ENCODE results near the gene EPHA8.

The EPHA8 gene

DNA sequence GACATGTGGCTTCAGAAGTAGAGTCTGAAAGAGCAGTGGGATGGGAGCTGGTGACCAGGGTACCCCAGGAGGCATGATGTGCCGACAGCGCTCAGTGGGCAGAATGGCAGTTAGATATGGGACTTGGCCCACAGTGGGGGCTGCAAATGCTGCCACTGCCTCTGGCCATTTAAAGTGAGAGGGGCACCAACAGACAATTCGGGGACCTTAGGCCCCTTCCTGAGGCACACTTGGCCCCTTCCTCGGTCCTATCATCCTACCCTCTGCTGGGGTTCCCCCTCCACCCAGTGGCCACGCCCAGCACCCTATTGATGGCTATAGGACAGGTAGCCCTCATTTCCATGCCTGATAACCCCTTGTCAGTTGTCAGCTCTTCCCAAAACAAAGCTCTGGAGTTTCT, 36.6 kb upstream of the EPHA8 start:
- WGBS, result 93% methylated on average over 5 of the region's 5 CpGs
- Histone ChIP-seq H3K27me3 (ENCODE audit: insufficient read depth, low read length) (no peaks in the 10 kb centered on the region), H3K4me3 (ENCODE audit: low read length) (no peak overlapping the region), H3K27ac (ENCODE audit: low read depth, low read length) (no peak overlapping the region), H3K36me3 (ENCODE audit: insufficient read depth, low read length) (peaks cover 34% of the 10 kb centered on the region), H3K4me1 (ENCODE audit: insufficient read depth, low read length) (no peaks in the 10 kb centered on the region), H3K9ac (ENCODE audit: low read depth, low read length) (no peak overlapping the region), H3K9me3 (ENCODE audit: insufficient read depth, low read depth, low read length) (no peaks in the 10 kb centered on the region)

DNA sequence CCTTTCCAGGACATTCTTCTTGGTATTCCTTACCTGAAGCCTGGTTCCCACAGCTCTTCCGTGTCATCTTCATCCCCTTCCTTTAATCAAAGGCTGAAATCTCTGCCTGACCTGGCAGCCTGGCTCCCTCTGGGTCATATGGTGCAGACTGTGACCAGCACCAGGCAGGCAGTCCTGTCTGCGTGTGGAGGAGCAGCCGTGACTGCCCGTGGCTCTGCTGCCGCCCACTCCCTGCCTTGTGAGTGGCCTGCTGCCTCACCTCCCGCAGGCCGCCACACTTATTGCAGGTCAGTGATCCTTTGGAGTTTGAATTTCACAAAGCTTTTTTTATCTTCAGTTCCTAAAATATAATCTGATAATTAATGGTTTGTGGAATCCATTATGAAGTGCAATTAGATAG, 36.2 kb upstream of the EPHA8 start:
- WGBS, result 89% methylated on average over 7 of the region's 7 CpGs
- H3K27ac ChIP-seq (ENCODE audit: low read depth, low read length), result no peak overlapping the region
- H3K9ac ChIP-seq (ENCODE audit: low read depth, low read length), result no peak overlapping the region
- peaks cover 30% of the 10 kb centered on the region for H3K36me3 ChIP-seq (ENCODE audit: insufficient read depth, low read length)
- H3K4me1 ChIP-seq (ENCODE audit: insufficient read depth, low read length), result no peaks in the 10 kb centered on the region
- H3K9me3 ChIP-seq (ENCODE audit: insufficient read depth, low read depth, low read length), result no peaks in the 10 kb centered on the region
- H3K4me3 ChIP-seq (ENCODE audit: low read length), result no peak overlapping the region
- H3K27me3 ChIP-seq (ENCODE audit: insufficient read depth, low read length), result no peaks in the 10 kb centered on the region

DNA sequence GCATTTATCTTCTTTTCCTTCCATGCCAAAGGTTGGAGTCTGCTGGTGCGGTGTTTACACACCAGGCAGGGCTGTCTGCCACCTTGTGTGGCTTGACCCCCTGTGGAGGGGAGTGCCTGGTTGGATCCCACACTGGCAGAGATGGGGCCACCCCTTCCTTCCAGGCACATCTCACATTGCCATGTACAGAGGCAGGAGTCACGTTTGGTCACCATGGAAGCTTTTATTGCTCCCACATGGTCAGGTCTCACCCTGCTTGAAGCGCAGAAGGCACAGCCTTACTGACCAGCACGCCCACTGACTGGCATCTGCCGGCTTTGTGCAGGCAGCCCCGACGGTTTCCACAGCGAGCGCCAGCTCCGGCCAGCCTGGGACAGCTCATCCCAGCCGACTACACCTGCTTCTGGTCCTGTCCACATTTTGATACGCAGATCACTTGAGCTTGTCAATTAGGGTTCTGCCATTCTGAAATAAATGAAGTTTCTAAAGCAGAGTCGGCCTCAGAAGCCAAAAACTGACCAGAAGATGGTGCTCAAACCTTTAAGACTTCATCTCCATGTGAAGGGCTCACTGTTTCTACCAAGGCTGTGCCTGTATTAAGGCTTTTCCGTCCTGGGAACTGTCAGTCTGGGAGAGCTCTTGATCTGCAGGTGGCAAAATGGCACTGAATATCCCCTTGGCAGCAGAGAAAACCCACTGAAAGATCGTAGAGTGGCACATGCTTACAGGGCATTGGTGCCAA, 35.6 kb upstream of the EPHA8 start:
- Histone ChIP-seq H3K9me3 (ENCODE audit: insufficient read depth, low read depth, low read length) (no peaks in the 10 kb centered on the region), H3K36me3 (ENCODE audit: insufficient read depth, low read length) (peaks cover 25% of the 10 kb centered on the region), H3K4me3 (ENCODE audit: low read length) (no peak overlapping the region), H3K27me3 (ENCODE audit: insufficient read depth, low read length) (no peaks in the 10 kb centered on the region), H3K27ac (ENCODE audit: low read depth, low read length) (no peak overlapping the region), H3K4me1 (ENCODE audit: insufficient read depth, low read length) (no peaks in the 10 kb centered on the region), H3K9ac (ENCODE audit: low read depth, low read length) (no peak overlapping the region)
- WGBS, result 91% methylated on average over 15 of the region's 15 CpGs

GRCh38 chr1:22528451-22528850, 34.8 kb upstream of the EPHA8 start:
- Histone ChIP-seq H3K9ac (ENCODE audit: low read depth, low read length) (no peak overlapping the region), H3K27me3 (ENCODE audit: insufficient read depth, low read length) (no peaks in the 10 kb centered on the region), H3K4me1 (ENCODE audit: insufficient read depth, low read length) (no peaks in the 10 kb centered on the region), H3K27ac (ENCODE audit: low read depth, low read length) (no peak overlapping the region), H3K36me3 (ENCODE audit: insufficient read depth, low read length) (peaks cover 22% of the 10 kb centered on the region), H3K9me3 (ENCODE audit: insufficient read depth, low read depth, low read length) (no peaks in the 10 kb centered on the region), H3K4me3 (ENCODE audit: low read length) (no peak overlapping the region)
- 94% methylated on average over 7 of the region's 7 CpGs for WGBS

- whole genome bisulfite sequencing, result 91% methylated on average over 12 of the region's 12 CpGs
- Histone ChIP-seq H3K27me3 (ENCODE audit: insufficient read depth, low read length) (no peaks in the 10 kb centered on the region), H3K9me3 (ENCODE audit: insufficient read depth, low read depth, low read length) (no peaks in the 10 kb centered on the region), H3K9ac (ENCODE audit: low read depth, low read length) (no peak overlapping the region), H3K4me3 (ENCODE audit: low read length) (no peak overlapping the region), H3K4me1 (ENCODE audit: insufficient read depth, low read length) (no peaks in the 10 kb centered on the region), H3K27ac (ENCODE audit: low read depth, low read length) (no peak overlapping the region), H3K36me3 (ENCODE audit: insufficient read depth, low read length) (peaks cover 7% of the 10 kb centered on the region)
These were observed 33.2 kb upstream of the EPHA8 start for GRCh38 chr1:22529901-22530621.

DNA sequence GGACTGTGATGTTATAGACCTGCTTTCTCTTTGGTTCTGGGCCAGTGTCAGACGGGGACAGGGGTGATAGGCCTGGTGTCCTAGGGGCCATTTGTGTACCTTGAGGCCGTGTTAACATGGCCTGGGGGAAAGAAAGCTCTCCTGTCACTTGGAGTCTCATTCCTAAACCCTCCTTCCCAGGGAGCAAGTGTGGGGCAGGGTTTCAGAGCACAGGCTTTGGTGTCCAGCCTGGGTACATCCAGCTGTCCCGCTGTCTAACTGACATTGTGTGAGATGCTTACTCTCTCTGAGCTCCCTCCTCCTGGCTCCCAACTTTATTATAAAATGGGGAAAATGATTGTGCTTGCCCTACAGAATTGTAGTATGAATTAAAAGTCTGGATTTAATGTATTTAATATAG, 32.6 kb upstream of the EPHA8 start:
- no peak overlapping the region for H3K27ac ChIP-seq (ENCODE audit: low read depth, low read length)

GRCh38 chr1:22531251-22531650, 32.0 kb upstream of the EPHA8 start:
- H3K27ac ChIP-seq (ENCODE audit: low read depth, low read length), result no peak overlapping the region
- no peak overlapping the region for H3K9ac ChIP-seq (ENCODE audit: low read depth, low read length)
- H3K36me3 ChIP-seq (ENCODE audit: insufficient read depth, low read length), result peaks cover 4% of the 10 kb centered on the region
- WGBS, result 88% methylated on average over 6 of the region's 6 CpGs
- no peaks in the 10 kb centered on the region for H3K9me3 ChIP-seq (ENCODE audit: insufficient read depth, low read depth, low read length)
- H3K4me1 ChIP-seq (ENCODE audit: insufficient read depth, low read length), result no peaks in the 10 kb centered on the region
- no peak overlapping the region for H3K4me3 ChIP-seq (ENCODE audit: low read length)
- H3K27me3 ChIP-seq (ENCODE audit: insufficient read depth, low read length), result no peaks in the 10 kb centered on the region

More for the DNA sequence above, 32.6 kb upstream of the EPHA8 start:
- H3K27me3 ChIP-seq (ENCODE audit: insufficient read depth, low read length), result no peaks in the 10 kb centered on the region
- WGBS, result 92% methylated on average over 3 of the region's 3 CpGs
- no peak overlapping the region for H3K4me3 ChIP-seq (ENCODE audit: low read length)
- no peaks in the 10 kb centered on the region for H3K4me1 ChIP-seq (ENCODE audit: insufficient read depth, low read length)
- no peak overlapping the region for H3K9ac ChIP-seq (ENCODE audit: low read depth, low read length)
- peaks cover 6% of the 10 kb centered on the region for H3K36me3 ChIP-seq (ENCODE audit: insufficient read depth, low read length)
- no peaks in the 10 kb centered on the region for H3K9me3 ChIP-seq (ENCODE audit: insufficient read depth, low read depth, low read length)

DNA sequence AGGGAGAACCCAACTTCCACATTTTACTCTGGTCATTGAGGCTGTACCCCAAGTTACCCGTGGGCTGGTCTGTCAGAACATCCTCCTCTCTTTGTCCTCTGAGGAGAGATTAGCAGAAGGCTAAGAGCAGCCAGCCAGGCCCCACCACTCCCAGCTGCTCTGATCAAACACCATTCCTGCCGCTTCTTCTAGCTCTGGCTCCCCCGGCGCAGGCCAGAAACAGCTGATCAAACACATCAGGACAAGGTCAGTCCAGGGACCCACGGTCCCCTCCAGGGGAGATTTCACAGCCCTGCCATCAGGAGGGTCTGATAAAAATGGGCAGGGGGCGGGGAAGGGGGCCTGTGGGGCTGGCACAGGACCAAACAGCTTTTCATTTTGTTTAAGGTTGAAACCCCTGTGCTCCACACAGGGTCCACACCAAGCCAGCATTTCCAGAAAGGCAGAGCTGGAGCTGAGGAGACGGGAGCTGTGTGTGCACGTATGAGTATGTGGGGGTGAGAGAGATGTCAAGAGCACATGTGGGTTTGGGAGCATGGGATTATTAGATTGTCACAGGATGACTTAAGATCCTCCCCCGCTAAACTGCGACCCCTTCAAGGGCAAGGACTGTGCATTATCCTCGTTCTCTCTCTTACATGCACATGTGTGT, 29.9 kb upstream of the EPHA8 start:
- no peaks in the 10 kb centered on the region for H3K27me3 ChIP-seq (ENCODE audit: insufficient read depth, low read length)
- H3K4me3 ChIP-seq (ENCODE audit: low read length), result no peak overlapping the region
- H3K9ac ChIP-seq (ENCODE audit: low read depth, low read length), result no peak overlapping the region
- no peak overlapping the region for H3K27ac ChIP-seq (ENCODE audit: low read depth, low read length)
- no peaks in the 10 kb centered on the region for H3K36me3 ChIP-seq (ENCODE audit: insufficient read depth, low read length)
- no peaks in the 10 kb centered on the region for H3K4me1 ChIP-seq (ENCODE audit: insufficient read depth, low read length)
- 89% methylated on average over 11 of the region's 11 CpGs for WGBS
- H3K9me3 ChIP-seq (ENCODE audit: insufficient read depth, low read depth, low read length), result no peaks in the 10 kb centered on the region

- Histone ChIP-seq H3K9me3 (ENCODE audit: insufficient read depth, low read depth, low read length) (no peaks in the 10 kb centered on the region), H3K27ac (ENCODE audit: low read depth, low read length) (no peak overlapping the region), H3K9ac (ENCODE audit: low read depth, low read length) (no peak overlapping the region), H3K4me3 (ENCODE audit: low read length) (no peak overlapping the region), H3K36me3 (ENCODE audit: insufficient read depth, low read length) (no peaks in the 10 kb centered on the region), H3K4me1 (ENCODE audit: insufficient read depth, low read length) (no peaks in the 10 kb centered on the region), H3K27me3 (ENCODE audit: insufficient read depth, low read length) (no peaks in the 10 kb centered on the region)
- WGBS, result 92% methylated on average over 4 of the region's 4 CpGs
These were observed 28.3 kb upstream of the EPHA8 start for GRCh38 chr1:22534951-22535350.

DNA sequence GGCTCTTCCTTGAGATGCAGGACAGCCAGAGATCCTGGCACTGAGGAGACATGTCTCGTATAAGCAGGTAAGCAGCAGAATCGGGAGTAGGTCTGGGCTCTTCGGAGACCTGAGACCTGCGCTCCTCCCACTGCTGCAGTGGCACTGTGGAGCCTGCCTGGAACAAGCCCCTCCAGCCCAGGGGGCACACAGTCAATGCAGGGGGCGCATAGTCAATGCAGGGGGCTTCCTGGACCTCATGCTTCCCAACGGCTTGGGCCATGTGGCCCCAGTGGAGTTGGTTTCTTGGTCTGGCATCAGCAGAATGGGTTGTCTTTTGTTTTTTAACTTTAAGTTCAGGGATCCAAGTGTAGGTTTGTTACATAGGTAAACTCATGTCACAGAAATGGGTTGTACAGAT, 27.9 kb upstream of the EPHA8 start:
- H3K9me3 ChIP-seq (ENCODE audit: insufficient read depth, low read depth, low read length), result no peaks in the 10 kb centered on the region
- WGBS, result 92% methylated on average over 6 of the region's 6 CpGs
- H3K27me3 ChIP-seq (ENCODE audit: insufficient read depth, low read length), result no peaks in the 10 kb centered on the region
- no peaks in the 10 kb centered on the region for H3K36me3 ChIP-seq (ENCODE audit: insufficient read depth, low read length)
- H3K27ac ChIP-seq (ENCODE audit: low read depth, low read length), result no peak overlapping the region
- no peaks in the 10 kb centered on the region for H3K4me1 ChIP-seq (ENCODE audit: insufficient read depth, low read length)
- H3K9ac ChIP-seq (ENCODE audit: low read depth, low read length), result no peak overlapping the region
- no peak overlapping the region for H3K4me3 ChIP-seq (ENCODE audit: low read length)

DNA sequence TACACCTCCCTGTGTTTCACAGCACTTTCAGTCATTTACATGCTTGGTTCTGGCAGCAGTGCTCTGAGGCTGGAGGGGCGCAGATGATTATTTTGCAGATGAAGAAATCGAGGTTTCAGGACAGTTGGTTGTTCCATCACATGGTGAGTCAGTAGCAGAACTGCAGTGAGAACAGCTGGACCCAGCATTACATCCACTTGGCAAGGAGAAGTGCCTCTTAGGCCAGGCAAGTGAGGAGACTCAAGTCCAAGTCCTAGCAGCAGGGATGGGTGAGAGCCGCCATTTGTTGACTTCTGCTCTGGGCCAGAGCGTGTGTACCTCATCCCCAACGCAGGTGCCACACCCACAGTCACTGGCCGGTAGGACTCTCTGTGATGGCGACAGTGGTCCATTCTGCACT, 26.8 kb upstream of the EPHA8 start:
- H3K27ac ChIP-seq (ENCODE audit: low read depth, low read length), result no peak overlapping the region
- WGBS, result 91% methylated on average over 7 of the region's 7 CpGs
- no peak overlapping the region for H3K4me3 ChIP-seq (ENCODE audit: low read length)
- H3K27me3 ChIP-seq (ENCODE audit: insufficient read depth, low read length), result no peaks in the 10 kb centered on the region
- no peak overlapping the region for H3K9ac ChIP-seq (ENCODE audit: low read depth, low read length)
- H3K4me1 ChIP-seq (ENCODE audit: insufficient read depth, low read length), result no peaks in the 10 kb centered on the region
- no peaks in the 10 kb centered on the region for H3K36me3 ChIP-seq (ENCODE audit: insufficient read depth, low read length)
- no peaks in the 10 kb centered on the region for H3K9me3 ChIP-seq (ENCODE audit: insufficient read depth, low read depth, low read length)
